Mucosa of descending colon (tissue), 3 donors: ENCODE measurements around the gene OGA. TPM values are rescaled to one million over a fixed set of nuclear protein-coding genes. Genes with fewer than 3 reads are reported as not detected.

Experiments
- ATAC-seq: fragments of 200-7000 bp; cut with Tn5 transposase; one replicate; pipeline ENCODE4 v1.9.1; 2020; ENCODE audit warnings: mild to moderate bottlenecking, moderate library complexity
- DNase-seq, 3 donors: peaks; one replicate each; pipeline ENCODE4 v3.0.0-alpha.2; 2020
- H3K36me3 ChIP-seq: fragments of 200-600 bp; one replicate; pipeline ENCODE4 v1.8.0; 2021; ENCODE audit warnings: low read depth, mild to moderate bottlenecking
- H3K4me1 ChIP-seq: fragments of 200-600 bp; one replicate; pipeline ENCODE4 v1.8.0; 2021; ENCODE audit warnings: low read depth, mild to moderate bottlenecking
- H3K4me3 ChIP-seq: fragments of 200-600 bp; one replicate; pipeline ENCODE4 v1.8.0; 2021; ENCODE audit warnings: mild to moderate bottlenecking
- H3K9me3 ChIP-seq: fragments of 200-600 bp; one replicate; pipeline ENCODE4 v1.8.0; 2021; ENCODE audit warnings: mild to moderate bottlenecking
- CTCF ChIP-seq: fragments of 200-600 bp; IDR thresholded peaks from one replicate; pipeline ENCODE4 v1.8.0; 2022; ENCODE audit warnings: antibody characterized with exemption, mild to moderate bottlenecking
- intact Hi-C, 2 donors: fragments of 100-400 bp; cut with DNase I in 1 of 2; cut with micrococcal nuclease in 1 of 2; formaldehyde crosslinking; loops; one replicate each; pipeline versions ENCODE4 v1.11.0 to v1.11.1; 2022; cut with DNase I, micrococcal nuclease
- long read RNA-seq, 2 donors: library from polyadenylated mRNA; unstranded; transcript quantifications; one replicate each; pipeline ENCODE4 v2.0.0, GENCODE V29; 2019 to 2021
- total RNA-seq, 3 donors: library from RNA; stranded (reverse); fragmentation: NEBNext Ultra II Directional in 2 of 3; extraction: Animal tissue kit (Norgen Biotek cat#: 25700) in 2 of 3; gene quantifications; one replicate each; pipeline versions ENCODE4 v1.2.1 to v1.2.4, GENCODE V29; 2021 to 2023
- donor health status: DM: no; HTN: no; CAD: no; lungs with moderate emphysema.
- donor health status: DM: no; HTN: no; CAD: no.
- donor health status: DM: no; HTN: yes; CAD: no.

Gene OGA
- 100 to 1,000 TPM in 2 of 3 donors, 10 to 100 TPM in 1; 80.8 to 112 (median 110) TPM for total RNA-seq
- long read RNA-seq, donor 1, full-length matches to known transcripts = 10 of 30 reads
- long read RNA-seq, donor 1, partial matches to known transcripts = 14 of 30 reads
- long read RNA-seq, donor 1, other reads (novel, unspliced or antisense) = 6 of 30 reads
- long read RNA-seq, donor 2, partial matches to known transcripts = 1 of 6 reads
- long read RNA-seq, donor 2, other reads (novel, unspliced or antisense) = 4 of 6 reads

GRCh38 chr10:101818119-101818871 is at the start of gene OGA:
Gene OGA (minus strand): TSS chr10:101818444. CDS start chr10:101818022, 422 bp downstream.
- TF ChIP-seq CTCF = no peak
- peak; percentile 97 to 99 (median 97) for DNase-seq
- peak within 1 kb of the TSS; percentile 96 for H3K4me3 ChIP-seq
- intact Hi-C loops = no loop called here
- H3K36me3 ChIP-seq = no peaks in the 10 kb centered on the region
- peaks cover 19% of the 10 kb centered on the region for H3K4me1 ChIP-seq
- ATAC-seq = peak; percentile 92
- H3K9me3 ChIP-seq = no peaks in the 10 kb centered on the region

- intact Hi-C loops = no loop called here
- DNase-seq (no peak), ATAC-seq (no peak)
- Histone ChIP-seq H3K9me3 (no peaks in the 10 kb centered on the region), H3K36me3 (no peaks in the 10 kb centered on the region), H3K4me3 (no peak overlapping the region), H3K4me1 (no peaks in the 10 kb centered on the region)
- no peak for TF ChIP-seq CTCF
Observed at GRCh38 chr10:101867931-101868330, 49.7 kb upstream of the OGA start.

- ATAC-seq = no peak
- H3K4me1 ChIP-seq = no peaks in the 10 kb centered on the region
- no peak for TF ChIP-seq CTCF
- peaks cover 10% of the 10 kb centered on the region for H3K9me3 ChIP-seq
- H3K4me3 ChIP-seq = no peak overlapping the region
- no peak for DNase-seq
- H3K36me3 ChIP-seq = no peaks in the 10 kb centered on the region
- intact Hi-C loops = no loop called here
Observed at GRCh38 chr10:101859530-101859929, 41.3 kb upstream of the OGA start.

- ATAC-seq (peak; percentile 46), DNase-seq (no peak)
- intact Hi-C loops = no loop called here
Observed at GRCh38 chr10:101858723-101859500, 40.7 kb upstream of the OGA start.

More at GRCh38 chr10:101858723-101859500, 40.7 kb upstream of the OGA start:
- Histone ChIP-seq H3K4me1 (no peaks in the 10 kb centered on the region), H3K4me3 (no peak overlapping the region), H3K9me3 (peaks cover 10% of the 10 kb centered on the region), H3K36me3 (no peaks in the 10 kb centered on the region)
- TF ChIP-seq CTCF = no peak
